ENCODE results near the gene KRT32.
"Not testable (repeated sequence)": the region's sequence is repeated elsewhere in the genome, so short reads cannot be mapped to it uniquely, and the experiment has no call there.

The KRT32 gene

DNA sequence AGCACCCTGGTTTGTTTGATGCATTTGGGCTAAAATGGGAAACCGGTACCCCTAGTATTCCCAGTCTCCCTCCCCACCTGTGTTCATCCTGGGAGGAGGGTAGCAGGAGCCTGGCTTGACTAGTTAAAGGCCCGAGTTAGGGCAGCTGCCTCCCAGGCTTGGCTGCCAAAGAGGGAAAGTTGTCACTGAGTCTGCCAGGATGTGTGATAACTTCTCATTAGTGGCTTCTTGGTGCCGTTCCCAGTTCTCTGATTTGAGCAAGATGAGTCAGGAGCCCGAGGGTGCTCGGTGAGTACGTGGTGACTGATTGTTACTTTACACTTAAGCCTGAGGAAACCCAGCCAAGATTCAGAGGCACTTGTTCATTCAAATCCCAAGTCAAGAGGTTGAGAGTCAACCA lies 2.5 kb downstream of the KRT32 start:
- no peak for DNase-seq (ENCODE audit: low read depth, low spot score)

DNA sequence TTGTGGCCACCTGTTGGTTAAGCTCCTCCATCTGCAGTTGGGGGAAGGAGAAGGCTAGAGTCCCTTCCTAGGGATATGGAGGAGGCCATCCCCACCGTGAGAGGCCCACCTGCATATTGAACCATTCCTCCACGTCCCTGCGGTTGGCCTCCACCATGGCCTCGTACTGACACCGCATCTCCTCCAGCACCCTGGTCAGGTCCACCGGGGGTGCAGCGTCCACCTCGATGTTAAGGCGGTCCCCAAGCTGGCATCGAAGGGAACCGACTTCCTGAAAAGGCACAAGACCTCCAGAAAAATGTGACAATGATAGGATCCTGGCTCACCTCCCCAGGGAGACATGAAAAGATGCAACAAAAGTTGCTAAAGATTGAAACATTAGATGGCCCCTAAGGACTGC lies 3.0 kb downstream of the KRT32 start:
- DNase-seq (ENCODE audit: low read depth, low spot score): no peak

DNA sequence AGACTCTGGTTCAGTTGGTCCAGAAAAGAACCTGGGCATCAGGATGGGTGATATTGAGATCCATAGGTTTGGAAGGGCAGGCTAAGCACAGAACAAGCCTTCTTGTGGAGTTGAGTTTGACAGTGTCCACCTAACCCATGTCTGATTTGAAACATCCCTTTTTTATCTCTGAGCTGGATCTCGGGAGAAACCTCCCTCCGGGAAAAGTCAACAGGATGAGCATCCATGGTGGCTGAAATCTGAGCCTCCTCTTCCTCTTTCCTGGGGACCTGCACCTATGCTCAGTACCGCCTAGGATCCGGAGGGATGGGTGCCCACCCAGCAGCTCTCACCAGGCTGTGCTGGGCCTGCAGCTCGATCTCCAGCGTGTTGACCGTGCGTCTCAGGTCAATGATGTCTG lies 3.4 kb downstream of the KRT32 start:
- DNase-seq (ENCODE audit: low read depth, low spot score): no peak

DNA sequence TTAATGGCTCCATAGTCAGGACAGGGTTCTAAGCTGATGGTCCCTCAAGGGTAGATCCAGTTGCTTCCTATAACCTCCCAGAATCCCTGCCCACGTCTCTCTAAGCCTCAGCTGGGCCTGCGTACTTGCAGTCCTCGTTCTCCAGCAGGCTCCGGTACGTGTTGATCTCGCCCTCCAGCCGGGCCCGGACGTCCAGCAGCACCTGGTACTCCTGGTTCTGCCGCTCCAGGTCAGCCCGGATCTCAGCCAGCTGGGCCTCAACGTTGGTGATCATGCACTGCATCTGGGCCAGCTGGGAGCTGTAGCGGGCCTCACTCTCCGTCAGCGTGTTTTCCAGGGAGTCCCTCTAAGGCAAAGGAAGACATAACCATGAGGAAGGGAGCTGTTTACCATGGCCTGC lies 4.5 kb downstream of the KRT32 start:
- DNase-seq (ENCODE audit: low read depth, low spot score): no peak

DNA sequence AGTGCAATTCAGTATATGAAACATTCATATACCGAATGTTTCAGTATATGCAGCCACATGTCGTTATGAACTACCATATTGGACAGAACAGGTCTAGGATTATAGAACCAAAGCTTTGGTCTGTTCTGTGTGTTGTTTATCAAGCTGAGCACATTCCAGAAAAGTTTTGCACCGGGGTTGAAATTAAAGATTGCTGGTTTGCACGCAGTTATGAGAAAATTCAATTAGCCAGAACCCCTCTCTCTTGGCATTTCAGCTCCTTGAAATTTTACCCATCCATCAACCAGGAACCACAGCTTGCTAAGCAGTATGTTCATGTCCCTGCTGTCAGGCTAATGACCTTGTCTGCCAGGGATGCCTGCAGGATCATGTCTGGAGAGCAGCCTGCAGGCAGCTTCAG lies 9.5 kb downstream of the KRT32 start:
- DNase-seq (ENCODE audit: low read depth, low spot score): no peak

DNA sequence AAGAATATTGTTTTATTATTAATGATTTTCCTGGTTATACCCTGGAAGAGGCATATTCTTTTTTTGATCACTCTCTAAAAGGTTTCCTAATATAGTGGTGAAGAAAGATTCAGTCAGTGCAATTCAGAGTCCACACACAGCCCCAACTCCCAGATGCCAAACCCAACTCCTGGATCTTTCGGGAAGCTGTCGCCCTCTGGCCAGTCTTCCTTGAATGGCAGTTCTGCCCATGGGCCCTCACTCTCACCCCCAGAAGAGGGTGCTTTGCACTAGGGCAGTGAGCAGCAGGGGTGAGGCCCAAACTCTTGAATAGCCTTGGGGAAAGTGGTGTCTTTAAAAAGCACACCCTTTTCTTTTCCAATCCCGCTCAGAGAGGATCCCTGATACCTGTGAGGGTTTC lies 11.0 kb downstream of the KRT32 start:
- no peak for DNase-seq (ENCODE audit: low read depth, low spot score)

DNA sequence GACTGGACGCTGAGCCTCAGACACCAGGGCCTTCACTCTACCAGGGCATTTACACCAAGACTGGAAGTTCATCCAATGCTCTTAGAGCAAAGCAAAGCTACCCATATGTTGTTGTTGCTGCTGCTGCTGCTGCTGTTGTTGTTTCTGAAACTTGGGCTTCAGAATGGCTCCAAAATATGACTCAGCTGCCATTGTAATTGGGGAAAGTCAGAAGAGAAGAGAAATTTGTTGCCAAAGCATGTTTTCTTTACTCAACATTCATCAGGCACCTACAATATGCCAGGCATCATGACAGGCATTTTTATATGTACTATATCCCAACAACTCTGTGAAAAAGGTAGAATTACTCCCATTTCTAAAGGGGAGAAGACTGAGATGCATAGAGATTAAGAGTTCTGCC lies 11.9 kb downstream of the KRT32 start:
- no peak for DNase-seq (ENCODE audit: low read depth, low spot score)

DNA sequence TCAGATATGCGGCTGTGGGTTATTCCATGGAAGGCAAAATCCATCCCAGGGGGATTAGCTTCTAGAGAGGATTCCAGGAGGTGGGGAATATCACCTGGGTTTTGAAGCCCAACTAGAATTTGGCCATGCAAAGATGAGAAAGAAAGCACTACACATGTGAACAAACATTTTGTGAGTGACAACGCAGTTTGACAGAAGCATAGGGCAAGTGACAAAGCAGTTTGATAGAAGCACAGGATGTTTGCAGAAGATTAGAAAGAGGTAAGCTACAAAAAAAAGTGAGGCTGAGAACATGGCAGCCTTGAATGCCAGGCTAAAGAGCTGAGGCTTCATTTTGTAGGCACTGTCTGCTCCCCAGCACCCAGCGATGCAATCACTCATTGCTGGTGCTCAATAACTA lies 14.1 kb downstream of the KRT32 start:
- no peak for DNase-seq (ENCODE audit: low read depth, low spot score)

DNA sequence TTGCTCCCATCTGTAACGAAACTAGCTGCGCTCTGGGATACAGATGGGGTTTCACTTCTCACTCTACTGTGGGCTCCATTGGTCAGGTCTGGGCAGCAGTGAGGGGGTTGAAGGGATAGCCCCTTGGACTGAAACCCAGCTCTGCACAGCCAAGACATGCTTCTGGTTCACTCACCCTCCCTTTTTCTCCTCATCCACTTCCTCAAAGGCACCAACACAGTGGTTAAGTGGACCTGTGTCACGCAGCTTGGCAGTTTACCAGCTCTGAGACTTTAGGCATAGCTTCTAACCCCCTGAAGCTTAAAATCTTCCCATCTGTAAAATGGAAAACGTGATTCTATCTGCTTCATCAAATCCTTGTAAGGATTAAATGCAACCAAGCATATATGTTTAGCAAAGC lies 14.9 kb downstream of the KRT32 start:
- no peak for DNase-seq (ENCODE audit: low read depth, low spot score)

DNA sequence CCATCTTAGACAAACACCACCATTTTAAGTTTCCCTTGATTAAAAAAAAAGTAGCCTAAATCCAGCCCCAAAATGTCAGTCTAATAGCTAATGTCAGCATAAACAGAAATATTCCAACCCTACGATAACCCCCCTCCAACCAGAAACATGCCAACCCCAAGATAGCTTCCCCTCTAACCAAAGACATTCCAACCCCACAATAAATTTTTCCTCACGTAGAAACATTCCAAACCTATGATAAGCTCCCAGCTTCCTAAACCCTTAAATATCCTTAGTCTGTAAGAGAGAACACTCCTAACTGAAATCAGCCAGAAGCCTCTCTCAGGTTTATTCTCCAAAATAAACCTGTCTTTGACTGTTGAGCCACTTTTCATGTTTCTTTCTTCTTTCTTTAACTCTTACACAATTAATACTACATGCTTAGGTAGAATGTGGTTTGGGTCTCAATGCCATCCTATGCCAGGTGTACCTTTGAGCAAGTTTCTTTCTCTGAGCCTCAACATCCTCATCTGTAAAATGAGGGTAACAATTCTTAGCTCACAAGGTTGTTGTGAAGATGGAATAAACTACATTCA lies 15.9 kb downstream of the KRT32 start:
- DNase-seq (ENCODE audit: low read depth, low spot score): no peak

DNA sequence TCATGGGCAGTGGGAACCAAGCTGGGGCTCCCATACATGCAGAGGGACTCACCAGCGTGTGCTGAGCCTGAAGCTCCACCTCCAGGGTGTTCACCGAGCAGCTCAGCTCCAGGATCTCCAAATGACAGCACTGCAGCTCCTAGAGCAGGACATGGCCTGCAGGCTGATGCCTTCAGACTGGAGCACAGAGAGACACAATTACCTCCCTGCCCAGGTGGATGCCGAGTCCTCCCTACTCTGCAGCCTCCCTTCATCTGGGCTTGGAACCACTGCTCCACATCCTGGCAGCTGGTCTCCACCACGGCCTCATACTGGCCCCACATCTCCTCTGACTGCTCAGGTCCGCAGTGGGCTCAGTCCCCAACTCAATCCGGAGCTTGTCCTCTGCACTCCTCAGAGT lies 18.2 kb downstream of the KRT32 start:
- DNase-seq (ENCODE audit: low read depth, low spot score): no peak

DNA sequence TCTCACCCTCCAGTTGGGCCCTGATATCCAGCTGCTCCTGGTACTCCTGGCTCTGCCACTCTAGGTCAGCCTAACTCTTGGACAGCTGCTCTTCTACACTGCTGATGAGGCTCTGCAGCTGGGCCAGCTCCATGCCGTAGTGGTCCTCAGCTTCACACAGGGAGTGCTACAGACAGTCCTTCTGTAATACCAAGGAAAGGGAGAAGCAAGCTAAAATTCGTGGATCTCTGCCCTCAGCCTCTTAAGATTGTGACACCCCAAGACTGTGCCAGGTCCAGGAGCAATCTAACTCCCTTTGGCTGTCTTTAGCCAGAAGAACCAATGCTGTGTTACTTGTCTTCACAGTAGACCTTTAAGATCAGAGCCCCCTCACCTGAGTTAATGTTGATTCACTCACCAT lies 18.7 kb downstream of the KRT32 start:
- no peak for DNase-seq (ENCODE audit: low read depth, low spot score)

DNA sequence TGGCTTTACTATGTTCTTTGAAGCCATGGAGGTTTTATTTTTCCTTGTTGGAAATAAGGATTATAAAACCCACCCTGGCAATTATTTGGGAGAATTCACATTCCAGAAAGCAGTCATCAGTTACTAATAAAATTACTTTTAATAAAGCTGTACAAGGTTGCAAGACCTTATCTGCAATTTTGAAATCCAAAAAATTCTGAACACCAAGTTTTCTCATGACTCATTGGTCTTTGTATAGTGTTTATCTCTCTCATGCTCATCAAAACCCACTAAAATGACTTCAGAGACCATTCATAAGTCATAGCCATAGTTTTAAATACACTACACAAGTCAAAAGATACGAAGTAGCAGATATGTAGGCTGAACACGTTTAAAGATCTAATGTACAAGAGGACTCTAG lies 20.4 kb downstream of the KRT32 start:
- DNase-seq (ENCODE audit: low read depth, low spot score): no peak

DNA sequence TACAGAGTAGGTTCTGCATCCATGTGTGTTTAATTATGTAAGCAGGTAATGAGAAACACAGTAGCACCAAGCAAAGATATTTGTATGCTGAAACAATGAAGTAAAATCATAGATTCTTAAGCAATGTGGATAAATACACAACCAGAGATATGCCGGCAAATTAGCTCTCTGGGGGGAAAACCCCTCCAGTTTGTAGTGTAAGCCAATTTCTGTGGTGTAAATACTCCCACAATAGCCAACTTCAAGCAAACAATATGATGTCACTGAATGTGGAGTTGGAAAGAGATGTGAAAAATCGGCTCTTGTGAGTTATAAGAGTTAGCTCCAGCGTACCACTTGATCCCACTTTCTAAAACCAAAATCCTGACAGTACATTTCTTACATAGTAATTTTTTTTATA lies 22.5 kb downstream of the KRT32 start:
- DNase-seq (ENCODE audit: low read depth, low spot score): no peak

DNA sequence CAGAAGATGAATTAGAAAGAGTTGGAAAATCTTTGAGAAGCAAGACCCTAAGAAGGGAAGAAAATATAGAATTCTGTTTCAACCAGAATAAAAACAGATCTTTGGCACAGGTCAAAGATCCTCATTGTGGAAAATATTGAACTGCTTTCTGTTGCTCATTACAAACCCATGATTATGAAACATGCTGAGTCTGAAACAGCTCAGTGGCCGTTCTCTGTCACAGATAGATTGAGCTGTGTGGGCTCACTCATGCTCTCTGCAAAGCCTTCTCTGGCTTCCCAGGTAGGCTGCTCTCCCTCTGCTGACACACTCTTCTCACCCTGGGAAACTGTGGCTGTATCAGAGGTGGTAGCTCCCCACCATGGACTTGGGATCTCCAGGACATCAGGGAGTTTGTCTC lies 23.0 kb downstream of the KRT32 start:
- no peak for DNase-seq (ENCODE audit: low read depth, low spot score)

DNA sequence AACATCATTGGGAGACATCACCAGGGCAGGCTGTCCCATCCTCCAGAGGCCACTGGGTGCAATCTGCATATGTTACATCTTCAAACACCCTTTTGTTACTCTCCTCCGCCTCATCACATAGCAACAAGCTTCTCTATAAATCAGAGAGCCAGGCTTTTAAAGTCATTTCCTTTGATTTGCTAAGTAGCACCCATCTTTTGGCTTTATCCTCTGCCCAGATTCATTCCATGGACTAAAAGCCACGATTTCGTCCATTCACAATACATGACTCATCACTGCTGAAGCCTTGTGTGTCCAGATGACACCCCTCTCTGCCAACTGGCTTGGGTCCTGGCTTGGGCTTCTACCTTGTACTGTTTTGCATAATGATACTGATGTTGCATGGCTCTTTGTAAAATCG lies 24.4 kb downstream of the KRT32 start:
- no peak for DNase-seq (ENCODE audit: low read depth, low spot score)

DNA sequence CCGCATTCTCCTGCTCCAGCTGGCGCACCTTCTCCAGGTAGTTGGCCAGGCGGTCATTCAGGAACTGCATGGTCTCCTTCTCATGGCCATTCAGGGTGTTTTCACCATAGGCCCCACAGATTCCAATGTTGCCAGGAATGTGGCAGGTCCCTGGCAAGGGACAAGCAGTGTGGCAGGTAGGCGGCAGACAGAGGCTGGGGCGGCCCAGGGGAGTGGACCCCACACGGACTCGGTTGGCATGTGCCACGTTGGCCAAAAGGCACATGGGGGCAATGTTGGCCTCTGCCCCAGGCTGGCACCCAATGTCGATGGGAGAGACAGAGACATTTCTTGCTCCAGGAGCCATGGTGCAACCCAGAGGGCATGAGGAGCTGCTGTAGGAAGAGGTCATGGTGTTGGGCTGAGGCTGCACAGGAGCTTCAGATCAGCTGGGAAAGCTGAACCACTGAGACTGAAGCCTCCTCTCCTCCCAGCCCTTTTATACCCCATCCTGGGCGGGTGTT lies 26.6 kb downstream of the KRT32 start, which contains the start of gene KRT38:
Gene KRT38 (minus strand): TSS at position 453 of the 503 bp plus-strand sequence. CDS start 62 bp downstream, at position 391.
- DNase-seq (ENCODE audit: low read depth, low spot score): no peak

DNA sequence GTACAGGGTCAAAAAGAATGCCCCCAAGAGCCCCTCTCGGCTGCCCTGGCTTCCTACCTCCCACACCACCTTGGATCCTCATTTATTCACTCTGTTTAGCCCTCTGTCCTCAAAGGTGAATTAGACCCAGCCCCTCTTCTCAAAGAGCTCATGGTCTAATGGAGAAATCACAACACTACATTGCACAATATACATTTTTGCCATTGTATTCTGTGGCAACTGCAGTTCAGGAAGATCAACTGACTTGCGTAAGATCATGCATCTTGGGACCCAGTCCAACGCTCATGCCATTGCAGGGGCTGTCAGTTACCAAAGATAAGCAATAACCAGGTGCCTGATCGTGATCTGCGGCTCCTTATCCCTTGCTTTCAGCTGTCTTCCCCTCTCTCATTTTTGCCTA lies 27.8 kb downstream of the KRT32 start:
- DNase-seq (ENCODE audit: low read depth, low spot score): no peak

DNA sequence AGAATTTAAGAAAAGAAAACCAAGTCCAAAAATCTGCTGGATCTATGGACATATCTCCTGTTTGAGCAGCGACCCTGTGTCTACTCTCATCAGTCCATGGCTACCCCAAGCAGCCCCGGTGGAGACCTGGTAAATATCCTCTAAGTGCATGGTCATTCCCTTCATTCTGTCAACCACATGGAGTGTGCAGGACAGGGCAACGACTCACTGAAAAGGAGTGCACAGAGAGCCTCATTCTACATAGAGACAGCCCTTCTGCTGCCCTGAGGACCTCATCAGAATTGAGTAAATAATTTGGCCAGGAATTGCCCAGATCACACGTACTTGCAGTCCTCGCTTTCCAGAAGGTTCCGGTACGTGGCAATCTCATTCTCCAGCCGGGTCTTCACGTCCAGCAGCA lies 29.4 kb downstream of the KRT32 start:
- DNase-seq (ENCODE audit: low read depth, low spot score): no peak

DNA sequence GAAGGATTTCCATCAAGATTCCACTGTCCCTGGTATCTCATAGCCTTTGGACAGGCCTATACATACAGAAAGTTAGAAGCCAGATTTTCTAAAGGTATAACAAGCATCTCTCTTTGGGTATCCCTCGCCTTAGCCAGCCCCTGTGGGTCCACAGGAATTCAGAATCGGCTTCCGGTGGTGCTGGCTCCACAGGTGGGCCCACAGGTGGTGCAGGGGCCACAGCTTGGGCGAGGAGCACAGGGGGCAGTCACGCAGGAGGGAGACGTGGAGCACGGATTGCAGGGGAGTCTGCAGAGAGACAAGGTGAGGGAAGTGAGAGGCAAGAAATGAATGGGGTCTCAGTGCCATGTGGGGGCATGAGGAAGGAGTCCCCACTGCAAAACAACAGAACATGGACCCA lies 29.9 kb downstream of the KRT32 start:
- no peak for DNase-seq (ENCODE audit: low read depth, low spot score)

DNA sequence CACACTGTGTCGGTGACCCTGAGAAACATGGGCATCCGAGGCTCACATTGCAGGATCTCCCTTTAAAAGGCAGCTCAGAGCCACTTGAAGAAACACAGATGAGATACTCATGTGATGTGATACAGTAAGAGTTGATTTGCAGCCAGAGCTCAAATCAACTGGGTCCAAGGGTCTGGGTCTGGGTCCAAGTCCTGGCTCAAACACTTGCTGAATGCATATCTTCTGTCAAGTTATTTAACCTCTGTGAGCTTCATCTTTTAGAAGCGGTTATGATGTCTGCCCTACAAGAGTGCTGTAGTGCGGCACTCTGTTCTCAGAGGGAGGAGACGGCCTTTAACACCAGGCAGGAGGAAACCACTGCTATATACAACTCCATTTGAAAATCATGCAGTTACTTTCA lies 32.8 kb downstream of the KRT32 start:
- no peak for DNase-seq (ENCODE audit: low read depth, low spot score)

DNA sequence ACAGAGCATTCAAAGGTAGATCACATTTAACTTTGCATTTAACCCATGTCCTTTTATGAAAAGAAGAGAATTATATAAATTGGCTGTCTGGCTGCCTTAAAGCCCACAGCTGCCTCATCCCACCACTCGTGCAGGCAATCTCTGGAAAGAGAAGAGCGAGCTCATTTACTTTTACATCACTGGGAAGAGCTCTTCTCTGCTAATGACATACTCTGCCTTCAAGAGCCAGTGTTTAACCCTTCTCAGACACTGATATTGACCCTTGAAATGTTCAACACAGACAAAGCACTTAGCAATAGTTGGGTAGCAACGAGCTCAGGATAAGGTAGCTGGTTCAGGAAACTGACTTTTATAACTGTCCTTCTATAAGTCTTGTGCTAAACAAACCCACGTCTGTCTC lies 33.2 kb downstream of the KRT32 start:
- no peak for DNase-seq (ENCODE audit: low read depth, low spot score)

DNA sequence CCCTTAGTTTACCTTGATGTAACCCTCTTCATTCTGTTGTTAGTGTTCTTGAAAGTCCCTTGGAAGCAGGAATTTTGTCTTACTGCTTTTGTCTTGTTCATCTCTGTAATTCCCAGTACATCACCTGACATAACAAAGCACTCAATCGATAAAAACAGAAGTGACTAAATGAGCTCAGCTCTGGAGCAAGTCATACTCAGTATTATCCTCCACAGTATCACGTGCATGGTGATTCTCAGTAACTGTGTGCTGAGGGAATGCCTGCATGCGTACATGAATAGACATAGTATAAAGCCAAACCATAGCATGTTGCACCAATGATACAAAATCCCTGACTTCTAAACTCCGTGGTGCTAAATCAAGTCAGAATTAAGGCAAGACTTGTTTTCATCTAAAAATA lies 33.6 kb downstream of the KRT32 start:
- DNase-seq (ENCODE audit: low read depth, low spot score): no peak

DNA sequence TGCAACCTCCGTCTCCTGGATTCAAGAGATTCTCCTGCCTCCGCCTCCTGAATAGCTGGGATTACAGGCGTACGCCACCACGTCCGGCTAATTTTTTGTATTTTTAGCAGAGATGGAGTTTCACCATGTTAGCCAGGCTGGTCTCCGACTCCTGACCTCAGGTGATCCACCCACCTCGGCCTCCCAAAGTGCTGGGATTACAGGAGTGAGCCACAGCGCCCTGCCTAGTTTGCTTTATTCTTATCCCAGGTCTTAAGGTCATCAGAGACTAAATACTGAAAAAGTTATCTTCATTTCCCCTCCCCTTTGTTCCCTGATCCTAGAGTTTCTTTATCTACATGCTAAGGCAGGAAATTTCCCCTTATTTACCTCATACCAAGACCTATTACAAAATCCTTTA lies 36.8 kb downstream of the KRT32 start:
- DNase-seq (ENCODE audit: low read depth, low spot score): not testable (repeated sequence)
